Limb (tissue), 2 donors: ENCODE results near the gene CDH13.

Experiments
- DNase-seq, 2 donors: peaks; one replicate each; pipeline ENCODE4 v3.0.0-alpha.2; 2016; ENCODE audit errors: extremely low spot score in 2 of 2

The CDH13 gene

DNA sequence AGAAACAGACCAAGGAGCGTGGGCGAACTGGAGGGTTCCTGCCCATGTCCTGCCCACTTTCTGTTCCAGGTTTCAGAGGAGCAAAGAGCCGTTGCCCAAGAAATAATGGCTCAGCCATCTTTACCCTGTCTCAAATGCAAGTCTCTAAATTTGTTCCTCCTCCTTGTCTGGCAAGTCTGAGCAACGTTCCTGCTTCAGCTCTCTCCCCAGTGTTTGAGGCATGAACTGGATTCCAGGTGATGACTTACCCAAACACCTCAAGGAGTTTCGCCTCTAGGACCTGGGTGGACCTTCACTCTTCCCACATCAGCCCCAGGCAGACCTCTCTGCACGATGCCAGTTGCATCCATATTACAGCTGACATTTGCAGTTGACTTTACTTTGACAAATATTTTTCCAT is 659.2 kb downstream of the CDH13 start:
- DNase-seq, result no peak

DNA sequence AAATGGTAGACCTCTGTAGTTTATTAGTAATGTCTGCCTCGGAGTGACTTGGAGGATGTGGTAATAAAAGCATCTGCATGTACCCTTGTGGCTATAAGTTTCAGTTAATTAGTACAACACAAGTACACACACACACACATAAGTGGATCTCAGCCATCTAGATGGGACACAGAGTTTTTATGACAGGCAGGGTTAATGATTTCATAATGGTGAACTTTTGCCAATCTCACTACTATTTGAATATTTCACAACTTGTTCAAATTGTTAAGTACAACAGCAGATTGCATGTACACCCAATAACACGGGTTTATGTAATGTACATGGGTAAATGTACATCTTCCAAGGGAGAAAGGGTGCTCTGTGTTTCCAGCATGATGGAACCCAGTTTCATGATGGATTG is 669.7 kb downstream of the CDH13 start:
- DNase-seq, result no peak

DNA sequence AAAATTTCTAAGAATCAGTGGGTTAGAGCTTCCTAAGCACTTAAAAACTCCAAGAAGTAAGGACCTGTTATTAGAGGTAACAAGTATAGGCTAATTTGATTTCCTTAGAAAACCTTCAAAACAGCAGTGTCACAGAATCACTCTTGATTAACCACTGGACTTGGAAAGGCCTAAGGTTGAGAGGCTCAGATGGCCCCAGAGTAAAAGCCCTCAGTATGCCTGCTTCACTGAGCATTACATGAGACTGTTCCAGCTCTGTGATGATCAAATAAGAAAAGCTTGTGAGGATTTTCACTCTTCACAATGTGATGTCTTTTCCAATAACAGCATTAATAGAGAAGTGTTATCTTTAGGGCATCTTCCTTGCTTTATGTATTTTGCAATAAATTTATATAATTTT is 671.8 kb downstream of the CDH13 start:
- no peak for DNase-seq

DNA sequence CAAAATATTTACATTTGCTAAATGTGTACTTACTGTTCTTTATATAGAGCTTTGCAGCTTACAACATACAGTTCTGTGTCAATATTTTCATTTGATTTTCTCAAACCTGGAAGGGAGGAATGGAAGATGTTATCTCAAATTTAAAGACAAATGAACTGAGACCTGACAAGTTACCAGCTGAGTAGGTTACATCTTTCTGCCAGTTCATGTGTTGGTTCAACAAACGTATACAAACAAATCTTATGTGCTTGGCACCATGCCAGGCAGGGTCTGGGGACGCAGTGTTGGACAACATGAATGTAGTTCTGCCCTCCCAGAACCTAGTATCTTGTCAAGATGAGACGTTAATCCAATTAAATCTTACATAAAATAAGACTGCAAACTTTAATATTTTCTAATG is 673.6 kb downstream of the CDH13 start:
- DNase-seq, result no peak

DNA sequence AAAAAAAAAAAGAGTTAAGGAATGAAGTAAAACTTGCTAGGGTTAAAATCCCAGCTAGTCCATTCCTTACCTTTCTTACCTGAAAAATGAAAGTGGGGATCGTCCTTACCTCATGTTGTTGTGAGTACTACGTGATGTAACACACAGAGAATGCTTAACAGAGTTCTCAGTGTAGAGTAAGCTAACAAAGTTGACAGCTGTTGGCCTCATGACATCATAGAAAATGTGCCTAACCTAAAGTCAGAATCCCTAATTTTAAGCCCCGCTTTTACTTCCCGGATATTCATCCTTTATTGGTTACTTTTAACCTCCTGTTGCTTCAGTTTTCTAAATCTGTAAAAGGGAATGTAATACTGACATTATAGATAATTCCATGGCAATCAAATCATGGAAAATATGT is 675.2 kb downstream of the CDH13 start:
- peak in 1 of 2 donors; percentile 65 for DNase-seq

DNA sequence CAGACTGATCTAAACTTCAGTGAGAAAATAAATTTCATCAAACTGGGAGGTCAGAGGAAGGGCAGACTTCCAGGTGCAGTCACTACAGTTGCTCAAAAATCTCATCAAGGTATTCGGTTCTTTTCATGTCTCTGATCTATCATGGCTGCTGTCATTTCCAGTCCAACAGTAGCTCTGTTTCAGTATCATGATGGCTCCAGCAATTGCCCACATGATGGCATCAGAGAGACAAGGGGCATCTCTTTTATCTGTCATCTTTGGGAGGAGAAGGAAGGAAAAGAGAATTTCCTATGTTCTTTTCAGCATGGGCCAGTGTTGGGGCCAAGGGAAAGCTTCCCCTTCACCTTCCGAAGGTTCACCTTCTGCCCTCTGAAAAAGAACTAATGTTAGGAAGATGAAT is 676.1 kb downstream of the CDH13 start:
- no peak for DNase-seq

DNA sequence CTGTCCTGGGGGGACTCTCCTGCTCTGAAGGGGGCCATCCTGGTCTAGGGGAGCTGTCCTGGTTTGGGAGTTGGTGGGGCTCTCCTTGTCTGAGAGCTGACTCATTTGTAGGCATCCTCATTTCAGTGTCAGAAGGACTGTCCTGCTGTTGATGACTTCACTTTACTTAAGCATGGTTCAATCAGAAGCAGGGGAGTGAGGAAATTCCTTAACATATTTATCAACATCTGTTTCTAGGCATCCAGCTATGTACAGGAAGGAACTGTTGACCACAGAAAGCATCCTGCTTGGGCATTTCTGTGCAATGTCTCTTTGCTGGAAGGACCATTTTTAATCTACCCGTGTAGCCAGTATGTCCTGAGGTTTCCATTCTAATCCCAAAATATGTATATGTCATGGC is 678.3 kb downstream of the CDH13 start:
- no peak for DNase-seq

DNA sequence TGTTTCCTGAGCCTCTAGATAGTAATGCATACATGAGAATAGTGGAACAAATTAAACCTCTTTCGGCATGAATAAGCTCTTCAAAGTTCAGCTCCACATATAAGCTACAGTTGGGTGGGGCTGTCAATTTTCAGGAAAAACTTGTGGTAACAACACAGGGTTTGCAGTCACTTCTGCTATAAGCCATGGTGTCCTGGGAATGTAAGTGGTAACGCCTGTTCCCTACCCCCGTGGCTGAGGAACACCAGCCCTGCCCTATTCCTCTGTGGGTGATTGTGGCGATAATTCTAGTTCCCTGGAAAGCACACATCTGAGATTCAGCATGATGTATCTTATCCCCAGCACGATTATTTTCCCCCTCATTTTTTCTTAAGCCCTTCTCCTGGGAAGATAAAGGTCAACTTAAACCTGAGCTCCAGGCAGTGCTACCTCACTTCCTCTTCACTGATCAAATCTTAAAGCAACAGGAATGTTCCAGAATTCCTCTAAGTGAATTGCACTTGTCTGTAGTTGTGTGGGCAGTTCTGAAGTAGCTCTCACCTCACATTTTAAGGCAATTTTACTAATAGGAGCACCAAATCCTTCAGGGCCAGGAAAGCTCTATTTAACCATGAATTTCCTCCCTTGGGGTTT is 680.3 kb downstream of the CDH13 start:
- DNase-seq, result no peak

DNA sequence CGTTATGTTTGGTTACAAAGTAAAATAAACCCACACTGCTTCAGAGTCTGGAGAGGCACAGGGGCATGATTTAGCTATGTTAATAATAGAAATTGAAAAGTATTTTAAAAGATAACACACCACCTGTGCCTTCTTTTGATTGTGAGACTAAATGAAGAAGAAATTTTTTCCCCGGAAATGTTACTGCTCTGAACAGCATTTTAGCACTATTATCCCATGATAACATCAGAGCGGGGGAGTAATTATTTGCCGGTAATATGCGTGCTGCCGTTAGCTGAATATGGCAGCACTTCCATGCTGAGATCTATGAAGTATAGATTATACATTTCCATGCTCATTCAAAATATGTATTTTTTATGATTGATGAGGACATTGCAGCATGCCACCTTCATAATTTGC is 680.8 kb downstream of the CDH13 start:
- no peak for DNase-seq

DNA sequence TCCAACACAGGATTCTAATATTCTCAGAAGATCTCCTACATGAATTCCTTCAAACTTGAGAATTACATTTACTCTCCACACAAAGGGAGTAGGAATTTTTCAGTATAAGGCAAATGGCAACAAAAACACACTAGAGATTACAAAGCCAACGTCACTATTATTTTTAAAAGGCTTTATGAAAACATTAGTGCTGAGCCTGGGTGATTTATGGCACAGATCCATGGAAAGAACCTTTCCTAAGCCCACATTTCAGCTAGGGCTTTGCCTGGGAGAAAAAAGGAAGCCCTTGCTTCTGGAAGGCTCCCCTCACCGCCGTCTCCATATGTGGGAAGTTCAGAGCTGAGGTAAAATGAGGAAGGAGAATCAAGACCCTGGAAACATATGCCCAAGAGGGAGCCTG is 681.6 kb downstream of the CDH13 start:
- no peak for DNase-seq

DNA sequence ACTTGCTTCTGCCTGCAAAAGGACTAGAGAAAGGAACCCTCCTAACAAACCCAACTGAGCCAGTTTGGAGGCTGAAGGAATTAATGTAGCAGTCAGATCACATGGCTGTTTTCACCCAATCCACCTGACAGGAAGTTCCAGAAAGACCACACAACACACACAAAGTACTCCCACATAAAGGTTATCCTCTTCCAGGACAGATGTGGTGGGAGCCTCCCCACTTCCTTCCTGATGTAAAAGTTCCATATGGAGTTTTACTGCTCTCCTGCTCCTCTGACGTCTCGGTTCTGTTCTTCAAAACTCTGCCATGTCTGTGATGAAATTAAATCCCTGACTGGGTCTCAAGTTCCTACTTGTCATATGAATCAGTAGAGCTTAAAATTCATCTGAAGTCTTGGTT is 684.0 kb downstream of the CDH13 start:
- DNase-seq, result no peak

DNA sequence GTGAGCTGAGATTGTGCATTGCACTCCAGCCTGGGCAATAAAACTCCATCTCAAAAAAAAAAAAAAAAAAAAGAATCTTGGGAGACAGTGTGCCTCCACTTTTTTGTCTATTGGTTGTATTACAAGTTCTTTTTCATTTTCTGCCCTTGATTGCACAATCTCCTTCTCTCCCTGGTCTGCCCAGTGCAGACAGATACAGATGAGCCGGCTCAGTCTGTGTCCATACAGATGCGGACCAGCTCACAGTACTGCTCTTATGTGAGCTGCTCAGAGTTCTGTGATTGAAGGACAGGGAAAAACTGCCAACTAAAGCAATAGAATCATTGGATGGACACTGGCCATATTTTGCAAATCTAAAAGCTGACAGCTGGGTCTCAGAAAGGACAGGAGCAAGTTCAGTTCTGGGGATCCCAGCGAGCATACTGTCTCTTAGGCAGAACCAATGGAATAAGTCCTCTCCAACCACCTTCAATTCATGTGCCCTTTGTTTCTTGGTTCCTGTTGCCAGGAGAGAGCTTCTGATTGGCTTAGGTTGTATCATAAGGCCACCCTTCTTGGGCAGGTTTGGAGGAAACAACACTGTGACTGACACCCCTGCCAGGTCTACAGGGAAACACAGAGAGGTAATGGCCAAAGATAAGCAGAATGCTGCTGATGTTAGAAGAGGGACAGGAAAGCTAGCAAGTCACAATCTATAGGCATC is 685.4 kb downstream of the CDH13 start:
- no peak for DNase-seq

DNA sequence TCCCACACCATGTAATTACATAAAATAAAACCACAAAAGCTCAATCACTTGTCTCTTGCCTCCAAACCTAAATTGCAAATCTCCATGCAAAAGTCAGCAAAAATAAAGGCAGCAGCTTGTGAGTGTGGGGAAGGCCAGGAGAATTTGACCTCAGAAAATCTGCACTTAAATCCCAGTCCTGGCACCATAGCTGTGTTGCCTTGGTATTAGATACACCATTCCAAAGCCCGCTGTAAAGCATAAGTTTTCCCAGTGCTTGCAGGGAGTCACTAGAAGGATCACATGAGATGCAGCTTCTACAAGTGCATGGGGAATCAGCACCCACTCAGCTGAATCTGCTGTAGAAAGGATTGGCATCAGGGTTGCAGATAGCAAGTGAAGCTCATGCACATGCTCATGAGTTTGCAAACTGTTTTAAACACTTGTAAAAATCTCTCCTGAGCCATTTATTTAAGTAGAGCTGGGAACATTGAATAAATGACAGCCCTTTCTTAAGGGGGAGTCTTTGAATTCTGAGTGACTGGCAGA is 686.0 kb downstream of the CDH13 start:
- no peak for DNase-seq

DNA sequence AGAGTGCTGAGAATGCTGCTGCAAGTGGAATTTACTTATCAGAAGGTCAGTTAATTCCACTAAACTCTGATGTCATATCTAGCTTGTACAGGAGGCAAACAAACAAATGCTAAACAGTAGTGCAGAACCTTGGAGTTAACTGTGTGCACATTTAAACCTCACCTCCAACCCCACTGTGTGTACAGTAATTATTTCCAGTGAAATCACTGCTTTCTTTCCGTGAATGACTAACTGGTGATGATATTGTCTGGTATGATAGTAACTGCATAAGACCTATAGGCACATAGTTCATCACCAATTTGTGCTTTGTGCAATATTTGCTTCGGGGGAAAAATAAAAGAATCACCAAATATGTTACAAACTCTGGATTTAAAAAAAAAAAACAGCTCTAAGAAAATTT is 688.5 kb downstream of the CDH13 start:
- no peak for DNase-seq

DNA sequence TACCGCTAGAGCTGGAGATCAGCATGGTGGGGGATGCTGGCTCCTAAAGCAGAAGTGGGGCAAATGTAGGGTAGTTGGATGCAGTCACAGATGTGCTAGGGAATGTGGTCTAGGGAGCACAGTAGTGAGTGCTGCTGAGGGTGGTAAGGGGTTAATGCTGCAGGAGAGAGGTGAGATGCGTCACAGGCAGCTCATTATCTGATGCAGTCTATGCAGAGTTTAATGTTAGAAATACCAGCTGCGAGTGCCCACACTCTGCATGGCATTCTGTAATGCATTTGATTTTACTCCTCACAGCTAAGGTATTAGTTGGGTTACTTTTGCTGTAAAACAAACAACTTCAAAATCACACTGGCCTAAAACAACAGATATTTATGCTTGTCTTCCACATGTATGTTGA is 689.7 kb downstream of the CDH13 start:
- no peak for DNase-seq

DNA sequence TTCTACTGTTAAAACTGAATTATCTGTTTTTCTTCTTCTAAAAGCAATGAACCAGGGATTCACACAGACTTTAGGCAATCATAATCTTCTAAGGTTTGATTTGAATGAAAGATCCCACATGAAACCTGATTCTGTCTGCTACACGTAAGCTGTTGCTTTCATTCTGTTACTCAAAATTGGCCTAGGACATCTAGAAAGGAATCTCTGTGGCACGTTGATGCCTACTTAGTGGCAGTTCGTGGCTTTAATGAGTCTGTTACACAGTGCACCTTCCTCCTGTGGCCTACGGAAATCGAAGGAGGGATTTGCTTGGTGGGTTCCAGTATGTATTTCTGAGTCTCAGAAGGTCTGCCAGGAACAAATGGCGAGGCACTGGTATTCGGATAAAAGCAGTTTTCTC is 691.6 kb downstream of the CDH13 start:
- no peak for DNase-seq

DNA sequence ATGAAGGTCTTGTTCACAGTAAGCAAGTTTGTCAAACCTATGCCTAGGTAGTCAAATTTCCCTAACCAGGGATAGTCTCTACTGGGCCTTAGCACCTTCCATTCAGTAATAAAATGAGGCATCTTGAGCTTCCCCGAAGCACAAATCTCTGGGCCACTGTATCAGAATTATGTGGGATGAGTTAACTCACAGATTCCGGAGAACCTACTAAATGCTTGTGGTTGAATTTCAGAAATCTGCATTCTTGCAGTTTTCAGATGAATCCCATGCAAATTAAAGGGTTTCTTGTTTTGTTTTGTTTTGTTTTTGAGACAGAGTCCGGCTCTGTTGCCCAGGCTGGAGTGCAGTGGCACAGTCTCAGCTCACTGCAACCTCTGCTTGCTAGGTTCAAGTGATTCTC is 702.2 kb downstream of the CDH13 start:
- DNase-seq, result no peak

DNA sequence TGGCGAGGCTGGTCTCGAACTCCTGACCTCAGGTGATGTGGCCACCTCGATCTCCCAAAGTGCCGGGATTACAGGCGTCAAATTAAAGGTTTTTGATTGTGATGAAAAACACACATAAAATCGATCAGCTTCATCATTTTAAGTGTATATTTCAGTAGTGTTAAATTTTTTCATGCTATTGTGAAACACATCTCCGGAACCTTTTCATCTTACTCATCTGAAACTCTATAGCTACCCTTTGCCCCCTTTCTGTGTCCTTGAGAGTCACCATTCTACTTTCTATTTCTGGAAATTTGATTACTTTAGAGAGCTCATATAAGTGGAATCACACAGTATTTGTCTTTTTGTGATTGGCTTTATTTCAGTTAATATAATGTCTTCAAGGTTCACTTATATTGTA is 702.7 kb downstream of the CDH13 start:
- no peak for DNase-seq

DNA sequence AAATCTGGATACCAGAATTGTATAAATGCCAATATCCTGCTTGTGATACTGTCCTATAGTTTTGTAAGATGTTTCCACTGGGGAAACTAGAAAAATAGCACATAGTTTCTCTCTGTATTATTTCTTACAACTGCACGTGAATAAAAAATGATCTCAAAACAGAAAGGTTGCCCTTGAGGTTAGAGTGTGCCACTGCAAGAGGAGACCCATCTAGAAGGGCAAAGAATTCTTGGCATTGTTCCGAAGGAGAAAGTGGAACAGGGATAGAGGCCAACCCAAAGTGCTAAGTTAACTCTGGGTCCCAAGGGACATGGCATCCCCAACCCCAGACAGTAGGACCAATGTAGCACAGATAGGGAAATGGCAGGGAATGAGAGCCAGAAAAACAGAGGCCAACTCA is 703.5 kb downstream of the CDH13 start:
- DNase-seq, result no peak

DNA sequence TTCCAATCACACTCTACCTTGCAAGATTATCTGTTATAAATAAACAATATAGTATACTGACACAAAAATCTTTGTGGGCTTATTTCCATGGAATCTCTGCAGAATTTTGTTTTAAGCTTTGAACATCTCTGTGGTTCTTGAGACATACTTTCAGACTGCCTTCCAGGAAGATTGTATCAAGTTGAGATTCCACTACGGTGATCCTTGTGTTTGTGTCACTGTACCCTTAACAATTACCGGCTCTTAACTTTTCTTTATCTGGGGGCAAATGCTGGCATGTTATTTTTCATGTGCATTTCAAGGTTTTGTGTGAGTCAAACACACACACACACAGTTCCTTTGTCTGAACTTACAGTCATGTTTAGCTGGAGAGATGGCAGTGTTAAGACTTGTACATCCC is 708.3 kb downstream of the CDH13 start:
- DNase-seq, result no peak

DNA sequence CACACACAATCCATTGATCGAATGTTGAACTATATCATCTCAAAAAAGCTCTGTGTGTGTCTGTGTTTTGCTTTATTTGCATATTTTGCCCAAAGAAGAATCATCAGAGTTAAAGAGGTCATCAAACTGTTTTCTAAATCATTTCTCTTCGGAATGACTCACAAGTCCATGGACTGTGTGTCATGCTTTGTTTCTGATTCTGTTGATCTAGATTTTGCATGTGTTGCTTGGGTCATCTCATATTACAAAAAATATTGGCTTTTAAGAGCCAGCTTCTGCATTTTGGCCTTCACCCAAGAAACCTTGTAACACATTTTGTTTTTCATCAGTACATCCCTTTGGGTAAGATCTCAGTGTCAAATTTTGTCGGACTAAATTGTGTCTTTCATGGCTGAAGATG is 709.8 kb downstream of the CDH13 start:
- no peak for DNase-seq

DNA sequence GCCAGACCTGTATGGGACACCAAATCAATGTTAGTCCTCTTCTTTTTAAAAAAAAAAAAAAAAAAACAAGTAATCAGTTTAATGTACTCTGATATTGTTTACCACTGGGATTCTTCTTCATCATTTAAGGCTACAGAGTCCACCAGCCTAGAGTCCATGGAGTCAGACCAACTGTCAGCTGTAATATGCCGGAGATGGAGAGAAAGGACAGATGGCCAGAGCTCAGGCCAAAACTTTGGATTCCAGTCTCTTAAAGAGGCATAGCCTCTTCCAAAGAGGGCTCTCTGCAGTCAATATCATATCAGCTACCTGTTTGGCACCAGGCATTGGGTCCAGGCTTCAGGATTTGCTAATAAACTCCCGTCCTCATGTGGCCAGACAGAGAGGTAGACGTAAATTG is 711.4 kb downstream of the CDH13 start:
- no peak for DNase-seq

DNA sequence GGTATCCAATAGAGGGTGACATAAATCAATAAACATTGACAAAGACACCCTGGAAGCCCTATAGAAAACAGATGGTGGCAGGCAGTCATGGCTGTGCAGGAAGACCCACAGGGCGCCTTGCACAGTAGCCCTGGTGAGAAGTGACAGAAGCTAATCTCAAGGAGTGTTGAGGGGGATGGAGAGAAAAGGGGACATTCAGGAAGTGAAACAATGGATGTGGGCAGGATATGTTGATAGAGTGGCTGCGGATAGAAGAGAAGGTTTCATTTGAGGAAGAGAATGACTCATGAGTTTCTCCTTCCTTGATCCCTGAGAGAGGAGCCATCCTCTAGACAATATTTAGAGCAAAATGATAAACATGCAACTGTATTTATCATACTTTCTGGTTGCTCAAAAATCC is 712.2 kb downstream of the CDH13 start:
- no peak for DNase-seq
